ENCODE measurements around the gene KCNA5. TPM values are rescaled to one million over a fixed set of nuclear protein-coding genes. Genes with fewer than 3 reads are reported as not detected.

KCNA5 gene
- 0.21 TPM for polyA plus RNA-seq (2013, experiment 1 of 2)
- polyA plus RNA-seq (2013, experiment 2 of 2): 0.28 TPM

- peak; percentile 37 for DNase-seq (ENCODE audit: low spot score)
- no peak within 1 kb of the TSS for H3K4ac ChIP-seq (ENCODE audit: low read length)
- H3K27ac ChIP-seq (replicated peaks; ENCODE audit: low read length): no peak within 1 kb of the TSS
- no peaks in the 10 kb centered on the region for H3K36me3 ChIP-seq (replicated peaks in 1 of 2; ENCODE audit: control insufficient read depth in 2 of 2, insufficient read depth in 2 of 2, low read length in 2 of 2)
- H3K79me1 ChIP-seq (ENCODE audit: low read depth, low read length): no peaks in the 10 kb centered on the region
- WGBS, 2 donors (ENCODE audit: extremely low coverage in 2 of 2, insufficient read length in 2 of 2, insufficient replicate concordance in 1 of 2): no CpG with 5 or more reads among the region's 68 CpGs
- peak within 1 kb of the TSS; percentile 86 for H3K4me2 ChIP-seq (ENCODE audit: insufficient read depth, low read length, poor library complexity, severe bottlenecking)
- peak within 1 kb of the TSS; percentile 4 for H2BK120ac ChIP-seq (ENCODE audit: low read depth, low read length)
- H4K8ac ChIP-seq (ENCODE audit: low read depth, low read length): no peak within 1 kb of the TSS
- H2AFZ ChIP-seq (ENCODE audit: low read length): peak within 1 kb of the TSS; percentile 61
- H2BK15ac ChIP-seq (ENCODE audit: low read length): peak within 1 kb of the TSS; percentile 79
- H3K18ac ChIP-seq (ENCODE audit: low read length): peak within 1 kb of the TSS; percentile 90
- H2BK12ac ChIP-seq (ENCODE audit: low read length): peak within 1 kb of the TSS; percentile 31
- peaks cover 13 to 67% (median 39%) of the 10 kb centered on the region in 3 experiments for H3K27me3 ChIP-seq (ENCODE audit: control insufficient read depth in 3 of 3, insufficient read depth in 3 of 3, low read depth in 1 of 3, low read length in 3 of 3)
- peak within 1 kb of the TSS; percentile 97 for H3K14ac ChIP-seq (ENCODE audit: low read length)
- H3K4me3 ChIP-seq (ENCODE audit: low read length in 2 of 2): peak within 1 kb of the TSS in 1 of 2 donors; percentile 75
- H4K91ac ChIP-seq (ENCODE audit: low read depth, low read length, poor library complexity): no peak within 1 kb of the TSS
- H3K9me3 ChIP-seq (replicated peaks in 1 of 2; ENCODE audit: control insufficient read depth in 2 of 2, insufficient read depth in 1 of 2, low read depth in 1 of 2, low read length in 2 of 2): peaks cover 0 to 6% of the 10 kb centered on the region in 2 donors
- peak within 1 kb of the TSS; percentile 49 for H3K23ac ChIP-seq (ENCODE audit: low read depth, low read length, poor library complexity)
- H2BK5ac ChIP-seq (ENCODE audit: low read length): peak within 1 kb of the TSS; percentile 40
- H3K4me1 ChIP-seq (ENCODE audit: control insufficient read depth in 2 of 2, insufficient read depth in 1 of 2, low read depth in 1 of 2, low read length in 2 of 2): peaks cover 0 to 11% of the 10 kb centered on the region in 2 donors
- peak within 1 kb of the TSS; percentile 71 for H2AK5ac ChIP-seq (ENCODE audit: low read depth, low read length)
- H3K9ac ChIP-seq (ENCODE audit: low read depth, low read length, poor library complexity): peak within 1 kb of the TSS; percentile 39
Measured at GRCh38 chr12:5043589-5044419, at the start of gene KCNA5. Gene KCNA5 (plus strand): TSS chr12:5043879. CDS start chr12:5044148, 269 bp downstream.

- Histone ChIP-seq H3K79me1 (ENCODE audit: low read depth, low read length) (no peaks in the 10 kb centered on the region), H4K8ac (ENCODE audit: low read depth, low read length) (no peak overlapping the region), H3K4me2 (ENCODE audit: insufficient read depth, low read length, poor library complexity, severe bottlenecking) (no peak overlapping the region), H3K4me1 (ENCODE audit: control insufficient read depth in 2 of 2, insufficient read depth in 1 of 2, low read depth in 1 of 2, low read length in 2 of 2) (peaks cover 0 to 6% of the 10 kb centered on the region in 2 donors), H2BK120ac (ENCODE audit: low read depth, low read length) (no peak overlapping the region), H2AK5ac (ENCODE audit: low read depth, low read length) (no peak overlapping the region), H3K4me3 (ENCODE audit: low read length in 2 of 2) (no peak overlapping the region), H3K27me3 (ENCODE audit: control insufficient read depth in 3 of 3, insufficient read depth in 3 of 3, low read depth in 1 of 3, low read length in 3 of 3) (peaks cover 0 to 4% (median 0%) of the 10 kb centered on the region in 3 experiments), H3K23ac (ENCODE audit: low read depth, low read length, poor library complexity) (no peak overlapping the region), H3K9me3 (replicated peaks in 1 of 2; ENCODE audit: control insufficient read depth in 2 of 2, insufficient read depth in 1 of 2, low read depth in 1 of 2, low read length in 2 of 2) (no peaks in the 10 kb centered on the region), H3K27ac (replicated peaks; ENCODE audit: low read length) (no peak overlapping the region), H3K36me3 (replicated peaks in 1 of 2; ENCODE audit: control insufficient read depth in 2 of 2, insufficient read depth in 2 of 2, low read length in 2 of 2) (no peaks in the 10 kb centered on the region), H2AFZ (ENCODE audit: low read length) (no peak overlapping the region), H3K14ac (ENCODE audit: low read length) (no peak overlapping the region), H3K4ac (ENCODE audit: low read length) (no peak overlapping the region), H4K91ac (ENCODE audit: low read depth, low read length, poor library complexity) (no peak overlapping the region), H2BK12ac (ENCODE audit: low read length) (no peak overlapping the region), H3K9ac (ENCODE audit: low read depth, low read length, poor library complexity) (no peak overlapping the region), H3K18ac (ENCODE audit: low read length) (no peak overlapping the region), H2BK5ac (ENCODE audit: low read length) (no peak overlapping the region), H2BK15ac (ENCODE audit: low read length) (no peak overlapping the region)
- DNase-seq (ENCODE audit: low spot score): no peak
- no CpG with 5 or more reads among the region's 4 CpGs for WGBS, 2 donors (ENCODE audit: extremely low coverage in 2 of 2, insufficient read length in 2 of 2, insufficient replicate concordance in 1 of 2)
Measured at GRCh38 chr12:4994622-4995021, 49.1 kb upstream of the KCNA5 start.

GRCh38 chr12:4996714-4997113, 47.0 kb upstream of the KCNA5 start:
- Histone ChIP-seq H3K27ac (replicated peaks; ENCODE audit: low read length) (no peak overlapping the region), H4K8ac (ENCODE audit: low read depth, low read length) (no peak overlapping the region), H3K36me3 (replicated peaks in 1 of 2; ENCODE audit: control insufficient read depth in 2 of 2, insufficient read depth in 2 of 2, low read length in 2 of 2) (no peaks in the 10 kb centered on the region), H3K4me2 (ENCODE audit: insufficient read depth, low read length, poor library complexity, severe bottlenecking) (no peak overlapping the region), H2BK12ac (ENCODE audit: low read length) (no peak overlapping the region), H2BK15ac (ENCODE audit: low read length) (no peak overlapping the region), H3K23ac (ENCODE audit: low read depth, low read length, poor library complexity) (no peak overlapping the region), H3K4me1 (ENCODE audit: control insufficient read depth in 2 of 2, insufficient read depth in 1 of 2, low read depth in 1 of 2, low read length in 2 of 2) (peaks cover 0 to 10% of the 10 kb centered on the region in 2 donors), H2AFZ (ENCODE audit: low read length) (no peak overlapping the region), H3K4ac (ENCODE audit: low read length) (no peak overlapping the region), H2AK5ac (ENCODE audit: low read depth, low read length) (no peak overlapping the region), H3K79me1 (ENCODE audit: low read depth, low read length) (no peaks in the 10 kb centered on the region), H2BK5ac (ENCODE audit: low read length) (no peak overlapping the region), H3K9ac (ENCODE audit: low read depth, low read length, poor library complexity) (no peak overlapping the region), H2BK120ac (ENCODE audit: low read depth, low read length) (no peak overlapping the region), H3K9me3 (replicated peaks in 1 of 2; ENCODE audit: control insufficient read depth in 2 of 2, insufficient read depth in 1 of 2, low read depth in 1 of 2, low read length in 2 of 2) (no peaks in the 10 kb centered on the region), H3K27me3 (ENCODE audit: control insufficient read depth in 3 of 3, insufficient read depth in 3 of 3, low read depth in 1 of 3, low read length in 3 of 3) (peaks cover 0 to 4% (median 0%) of the 10 kb centered on the region in 3 experiments), H4K91ac (ENCODE audit: low read depth, low read length, poor library complexity) (no peak overlapping the region), H3K18ac (ENCODE audit: low read length) (no peak overlapping the region), H3K4me3 (ENCODE audit: low read length in 2 of 2) (no peak overlapping the region), H3K14ac (ENCODE audit: low read length) (no peak overlapping the region)
- no CpG with 5 or more reads among the region's 4 CpGs for WGBS, 2 donors (ENCODE audit: extremely low coverage in 2 of 2, insufficient read length in 2 of 2, insufficient replicate concordance in 1 of 2)
- DNase-seq (ENCODE audit: low spot score): no peak

- no peak overlapping the region for H2BK15ac ChIP-seq (ENCODE audit: low read length)
- no peak overlapping the region for H3K4ac ChIP-seq (ENCODE audit: low read length)
- H3K9ac ChIP-seq (ENCODE audit: low read depth, low read length, poor library complexity): no peak overlapping the region
- no peak overlapping the region for H2AK5ac ChIP-seq (ENCODE audit: low read depth, low read length)
- no peak for DNase-seq (ENCODE audit: low spot score)
- H3K4me3 ChIP-seq (ENCODE audit: low read length in 2 of 2): no peak overlapping the region
- H3K27me3 ChIP-seq (ENCODE audit: control insufficient read depth in 3 of 3, insufficient read depth in 3 of 3, low read depth in 1 of 3, low read length in 3 of 3): peaks cover 0 to 4% (median 0%) of the 10 kb centered on the region in 3 experiments
- no peak overlapping the region for H3K18ac ChIP-seq (ENCODE audit: low read length)
- H2BK5ac ChIP-seq (ENCODE audit: low read length): no peak overlapping the region
- no peak overlapping the region for H3K27ac ChIP-seq (replicated peaks; ENCODE audit: low read length)
- no peak overlapping the region for H3K23ac ChIP-seq (ENCODE audit: low read depth, low read length, poor library complexity)
- H3K4me1 ChIP-seq (ENCODE audit: control insufficient read depth in 2 of 2, insufficient read depth in 1 of 2, low read depth in 1 of 2, low read length in 2 of 2): peaks cover 0 to 9% of the 10 kb centered on the region in 2 donors
- H3K14ac ChIP-seq (ENCODE audit: low read length): no peak overlapping the region
- no peak overlapping the region for H2AFZ ChIP-seq (ENCODE audit: low read length)
- H4K8ac ChIP-seq (ENCODE audit: low read depth, low read length): no peak overlapping the region
- no peak overlapping the region for H4K91ac ChIP-seq (ENCODE audit: low read depth, low read length, poor library complexity)
- no peaks in the 10 kb centered on the region for H3K79me1 ChIP-seq (ENCODE audit: low read depth, low read length)
- no peak overlapping the region for H2BK12ac ChIP-seq (ENCODE audit: low read length)
- no peak overlapping the region for H2BK120ac ChIP-seq (ENCODE audit: low read depth, low read length)
- no peaks in the 10 kb centered on the region for H3K9me3 ChIP-seq (replicated peaks in 1 of 2; ENCODE audit: control insufficient read depth in 2 of 2, insufficient read depth in 1 of 2, low read depth in 1 of 2, low read length in 2 of 2)
- no CpG with 5 or more reads among the region's 7 CpGs for WGBS, 2 donors (ENCODE audit: extremely low coverage in 2 of 2, insufficient read length in 2 of 2, insufficient replicate concordance in 1 of 2)
- H3K36me3 ChIP-seq (replicated peaks in 1 of 2; ENCODE audit: control insufficient read depth in 2 of 2, insufficient read depth in 2 of 2, low read length in 2 of 2): no peaks in the 10 kb centered on the region
- no peak overlapping the region for H3K4me2 ChIP-seq (ENCODE audit: insufficient read depth, low read length, poor library complexity, severe bottlenecking)
Measured at GRCh38 chr12:4997939-4998338, 45.7 kb upstream of the KCNA5 start.
